Measurements from ENCODE around the gene INPP5A.
A peak's percentile ranks its signal among the peaks of the same experiment; 100 is the strongest.
"Not testable (repeated sequence)": the region's sequence is repeated elsewhere in the genome, so short reads cannot be mapped to it uniquely, and the experiment has no call there.

INPP5A gene

GRCh38 chr10:132702601-132703418 is 165.2 kb downstream of the INPP5A start:
- DNase-seq (ENCODE audit: low spot score) (no peak), FAIRE-seq (no peak)

GRCh38 chr10:132703419-132704007 is 165.9 kb downstream of the INPP5A start:
- no peak for DNase-seq (ENCODE audit: low spot score)
- peak; percentile 59 for FAIRE-seq

DNA sequence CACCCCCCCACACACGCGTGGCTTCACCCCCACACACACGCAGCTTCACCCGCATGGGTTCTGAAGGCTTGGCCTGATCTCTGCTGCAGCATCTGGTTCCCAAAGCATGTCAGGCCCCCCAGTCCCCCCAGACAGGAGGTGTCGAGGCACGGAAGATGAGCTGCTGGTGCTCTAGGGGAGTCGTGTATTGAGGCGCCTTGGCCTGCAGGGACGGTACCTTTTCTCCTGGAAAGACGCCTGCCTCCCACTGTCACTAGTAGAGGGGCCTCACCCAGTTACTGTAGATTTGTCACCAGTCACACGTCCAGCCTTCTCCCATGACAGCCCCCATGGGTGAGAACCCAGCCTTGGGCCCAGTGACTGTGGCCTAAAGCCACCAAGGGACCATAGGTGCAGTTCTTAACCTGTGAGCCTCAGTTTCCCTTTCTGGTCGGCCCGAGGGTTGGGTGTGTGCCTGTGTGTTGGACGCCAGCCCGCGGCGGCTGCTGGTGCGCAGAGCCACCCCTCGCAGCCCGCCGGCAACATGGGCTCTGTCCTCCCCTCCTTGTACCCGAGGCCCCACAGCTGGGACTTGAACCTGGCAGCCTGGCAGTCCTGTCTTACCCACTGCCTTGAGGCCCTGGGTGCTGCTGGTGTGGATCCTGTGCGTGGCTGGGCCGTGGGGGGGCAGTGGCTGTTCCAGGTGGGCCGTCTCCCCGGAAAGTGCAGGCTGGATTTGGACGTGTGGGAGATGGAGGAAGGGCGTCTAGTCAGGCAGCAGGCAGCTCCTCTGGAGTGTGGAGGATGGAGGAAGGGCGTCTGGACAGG is 166.6 kb downstream of the INPP5A start:
- FAIRE-seq (no peak), DNase-seq (ENCODE audit: low spot score) (no peak)

DNA sequence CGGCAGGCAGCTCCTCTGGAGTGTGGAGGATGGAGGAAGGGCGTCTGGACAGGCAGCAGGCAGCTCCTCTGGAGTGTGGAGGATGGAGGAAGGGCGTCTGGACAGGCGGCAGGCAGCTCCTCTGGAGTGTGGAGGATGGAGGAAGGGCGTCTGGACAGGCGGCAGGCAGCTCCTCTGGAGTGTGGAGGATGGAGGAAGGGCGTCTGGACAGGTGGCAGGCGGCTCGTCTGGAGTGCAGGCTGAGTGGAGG is 167.2 kb downstream of the INPP5A start:
- not testable (repeated sequence) for FAIRE-seq; DNase-seq (ENCODE audit: low spot score)

DNA sequence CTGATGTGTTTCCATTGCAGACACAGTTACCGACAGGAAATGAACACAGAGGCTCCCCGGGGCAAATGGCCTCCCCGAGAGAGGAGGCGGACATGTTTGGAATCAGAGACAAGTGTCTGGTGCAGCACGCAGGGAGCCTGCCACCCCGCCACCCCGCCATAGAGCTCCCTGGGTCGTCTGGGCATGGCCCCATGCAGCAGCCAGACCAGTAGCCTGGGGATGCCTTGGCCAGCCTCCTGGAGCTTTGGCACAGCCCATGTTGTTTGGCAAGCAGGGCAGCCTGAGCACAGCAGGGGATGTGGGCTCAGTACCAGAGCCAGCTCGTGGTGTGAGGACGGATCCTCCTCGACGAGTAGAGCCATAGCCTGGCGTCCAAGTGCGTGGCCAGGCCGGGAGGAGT is 167.6 kb downstream of the INPP5A start:
- no peak for DNase-seq (ENCODE audit: low spot score)
- FAIRE-seq, result no peak

GRCh38 chr10:132705943-132706342 is 168.4 kb downstream of the INPP5A start:
- FAIRE-seq, result no peak
- DNase-seq (ENCODE audit: low spot score), result no peak

GRCh38 chr10:132706701-132707100 is 169.1 kb downstream of the INPP5A start:
- no peak for FAIRE-seq
- no peak for DNase-seq (ENCODE audit: low spot score)

DNA sequence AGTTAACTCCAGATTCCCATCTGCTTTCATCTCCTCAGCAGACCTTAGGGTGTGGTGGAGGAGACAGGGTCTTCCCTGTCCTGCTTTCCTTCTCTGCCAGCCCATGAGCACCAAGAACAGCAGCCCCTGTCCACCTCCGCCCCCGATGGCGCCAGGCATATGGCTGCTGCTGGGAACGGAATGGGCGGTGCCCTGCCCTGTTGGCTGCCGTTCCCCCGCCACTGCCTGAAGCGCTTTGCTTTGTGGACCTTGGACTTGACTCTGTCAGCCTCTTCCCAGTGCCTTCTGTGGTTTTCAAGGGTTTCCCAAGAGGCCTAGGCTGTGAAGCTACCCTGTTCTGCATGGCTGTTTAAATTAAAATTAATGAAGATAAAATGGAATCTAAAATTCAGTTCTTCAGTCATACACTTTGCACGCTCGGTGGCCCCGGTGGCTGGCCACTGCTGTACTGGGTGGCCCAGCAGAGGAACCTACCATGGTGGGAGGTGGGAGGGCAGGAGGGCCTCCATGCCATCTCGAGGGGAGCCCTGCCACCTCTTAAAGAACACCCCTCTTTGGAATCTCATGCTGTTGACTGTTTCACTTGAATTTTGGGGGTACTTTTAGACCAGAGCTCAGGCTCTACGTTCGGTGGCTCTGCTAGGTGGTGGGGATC is 169.7 kb downstream of the INPP5A start:
- no peak for DNase-seq (ENCODE audit: low spot score)
- FAIRE-seq, result no peak

- DNase-seq (ENCODE audit: low spot score), result no peak
- no peak for FAIRE-seq
Observed at GRCh38 chr10:132707776-132708171, 170.2 kb downstream of the INPP5A start.

DNA sequence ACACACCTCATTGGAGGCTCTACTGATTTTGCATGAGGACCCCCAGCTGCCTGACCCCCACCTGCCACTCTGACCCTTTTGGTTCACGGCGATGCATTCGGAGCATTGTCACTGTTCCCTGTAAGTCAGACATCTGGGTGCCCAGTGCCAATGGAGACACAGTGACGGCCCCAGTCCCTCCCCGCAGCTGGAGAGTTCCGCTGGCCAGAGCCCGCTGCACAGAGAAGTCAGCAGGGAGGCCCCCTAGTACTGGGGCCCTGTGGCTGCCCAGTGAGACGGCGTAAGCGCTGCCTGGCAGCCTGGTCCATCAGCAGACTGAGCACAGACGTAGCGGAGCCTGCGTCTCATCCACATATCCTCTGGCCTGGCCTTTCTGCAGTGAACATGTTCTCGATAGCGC is 170.9 kb downstream of the INPP5A start:
- FAIRE-seq, result no peak
- DNase-seq (ENCODE audit: low spot score), result no peak

- FAIRE-seq (no peak), DNase-seq (ENCODE audit: low spot score) (no peak)
Observed at GRCh38 chr10:132708936-132709335, 171.3 kb downstream of the INPP5A start.

DNA sequence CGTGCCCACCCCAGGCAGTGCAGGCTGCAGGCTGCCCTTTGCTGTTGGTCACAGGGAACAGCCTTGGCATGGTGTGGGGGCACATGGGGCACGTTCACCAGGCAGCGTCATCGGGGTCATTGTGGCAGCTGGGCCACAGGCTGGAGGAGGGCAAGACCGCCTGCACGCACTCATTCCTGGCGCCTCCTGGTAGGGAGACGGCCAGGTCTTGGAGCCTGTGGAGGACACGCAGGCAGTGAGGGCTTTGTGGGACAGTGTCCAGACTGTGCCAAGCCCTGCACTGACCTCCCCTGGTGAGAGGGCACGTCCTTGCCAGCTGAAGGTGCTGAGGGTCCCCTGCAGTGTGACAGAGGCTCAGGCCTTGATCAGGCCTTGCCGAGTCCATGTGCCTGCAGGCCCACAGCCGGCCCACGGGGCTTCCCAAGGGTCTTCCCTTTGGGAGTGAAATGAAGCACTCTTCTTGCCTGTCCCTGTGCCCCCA is 171.9 kb downstream of the INPP5A start:
- no peak for DNase-seq (ENCODE audit: low spot score)
- FAIRE-seq, result no peak

GRCh38 chr10:132710036-132710686 is 172.6 kb downstream of the INPP5A start:
- DNase-seq (ENCODE audit: low spot score), result no peak
- FAIRE-seq, result no peak

DNA sequence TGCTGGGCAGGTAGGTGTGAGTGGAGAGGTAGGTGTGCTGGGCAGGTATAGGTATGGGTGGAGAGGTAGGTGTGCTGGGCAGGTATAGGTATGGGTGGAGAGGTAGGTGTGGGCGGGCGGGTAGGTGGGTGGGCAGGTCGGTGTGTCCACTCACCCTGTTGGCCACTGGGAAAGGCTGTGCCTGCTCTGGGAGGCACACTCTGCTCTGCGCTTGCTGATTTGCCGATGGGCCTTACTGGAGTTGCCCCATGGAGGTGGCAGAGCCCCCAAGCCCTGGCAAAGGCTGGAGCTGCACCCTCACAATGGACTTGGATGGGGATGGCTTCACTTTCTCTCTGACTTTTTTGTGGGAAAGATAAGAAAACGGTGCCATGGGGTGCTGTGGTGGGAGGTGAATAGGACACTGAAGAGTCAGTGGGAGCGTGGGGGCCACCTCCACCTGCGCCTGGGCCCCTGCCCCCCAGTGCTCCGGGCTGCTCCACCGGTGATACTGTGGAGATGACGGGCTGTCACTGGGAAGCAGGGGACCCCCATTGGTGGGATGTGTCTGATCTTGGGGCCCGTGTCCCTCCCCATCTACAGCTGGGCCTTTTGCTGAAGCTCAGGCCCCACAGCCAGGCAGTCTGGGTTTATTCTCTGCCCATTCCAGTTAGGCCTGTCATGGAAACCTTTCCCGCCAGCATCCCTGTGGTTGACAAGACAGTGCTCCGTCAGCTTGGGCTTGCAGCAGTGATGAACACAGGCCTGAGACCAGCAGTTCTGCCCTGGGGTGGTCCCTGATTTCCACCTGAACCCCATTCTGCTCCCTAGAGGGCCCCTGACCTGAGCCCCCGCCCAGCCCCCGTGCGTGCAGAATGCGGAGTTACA is 173.4 kb downstream of the INPP5A start:
- DNase-seq (ENCODE audit: low spot score) (no peak), FAIRE-seq (no peak)

GRCh38 chr10:132711613-132712121 is 174.1 kb downstream of the INPP5A start:
- FAIRE-seq, result no peak

DNA sequence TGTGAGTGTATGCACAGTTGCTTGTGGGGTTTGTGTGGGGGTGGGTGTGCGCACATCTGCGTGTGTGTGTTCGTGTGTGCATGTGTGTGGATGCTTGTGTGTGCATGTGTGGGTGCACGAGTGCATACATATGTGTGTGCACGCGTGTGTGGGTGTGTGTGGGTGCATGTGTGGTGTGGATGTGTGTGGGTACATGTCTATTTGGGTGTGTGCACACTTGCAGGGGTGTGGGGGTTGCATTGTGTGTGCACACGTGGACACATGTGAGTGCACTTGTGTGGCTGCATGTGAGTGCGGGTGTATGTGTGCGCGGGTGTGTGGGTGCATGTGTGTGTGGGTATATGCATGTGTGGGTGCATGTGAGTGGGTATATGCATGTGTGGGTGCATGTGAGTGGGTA is 174.7 kb downstream of the INPP5A start:
- peak; percentile 46 for FAIRE-seq
- no peak for DNase-seq (ENCODE audit: low spot score)

More at GRCh38 chr10:132711613-132712121, 174.1 kb downstream of the INPP5A start:
- no peak for DNase-seq (ENCODE audit: low spot score)

GRCh38 chr10:132712743-132713142 is 175.2 kb downstream of the INPP5A start:
- DNase-seq (ENCODE audit: low spot score), result no peak
- FAIRE-seq, result peak; percentile 74

DNA sequence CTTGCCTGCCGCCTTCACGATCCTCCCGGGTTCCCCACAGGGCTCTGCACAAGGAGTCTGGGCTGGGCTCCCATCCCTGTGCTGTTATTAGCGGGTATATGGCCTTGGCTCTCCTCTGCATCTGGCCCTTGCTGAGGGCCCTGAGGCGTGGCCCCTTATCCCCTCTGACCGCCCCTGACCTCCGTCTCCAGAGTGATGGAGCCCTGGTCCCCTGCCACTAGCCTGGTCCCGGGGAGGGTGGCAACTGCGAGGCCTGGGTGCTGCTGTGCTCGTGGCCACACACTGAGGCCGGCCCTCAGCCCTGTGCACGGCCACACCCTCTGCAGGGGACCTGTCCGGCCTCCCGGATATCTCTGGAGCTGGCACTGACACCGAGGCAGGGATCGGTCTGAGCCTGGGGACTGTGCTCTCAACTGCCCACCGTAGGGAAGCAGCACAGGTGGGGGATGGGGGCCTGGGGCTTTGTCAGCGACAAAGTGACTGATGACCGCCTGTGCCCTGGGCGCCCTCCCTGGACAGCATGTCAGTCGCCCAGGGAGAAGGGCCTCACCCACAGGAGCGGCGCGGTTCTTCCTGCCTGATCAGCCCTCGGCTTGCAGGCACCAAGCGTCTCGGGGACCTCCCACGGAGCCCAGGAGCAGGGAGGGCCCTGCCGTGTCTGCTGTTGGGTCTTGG is 176.0 kb downstream of the INPP5A start:
- DNase-seq (ENCODE audit: low spot score) (no peak), FAIRE-seq (no peak)
